HK-2 (cell line): ENCODE measurements around the gene HYDIN.
"Not testable (repeated sequence)": the region's sequence is repeated elsewhere in the genome, so short reads cannot be mapped to it uniquely, and the experiment has no call there.

Source experiments
- DNase-seq: peaks from one replicate; pipeline ENCODE4 v3.0.0-alpha.2; 2018; ENCODE audit not compliant: unreplicated experiment

HYDIN gene

DNA sequence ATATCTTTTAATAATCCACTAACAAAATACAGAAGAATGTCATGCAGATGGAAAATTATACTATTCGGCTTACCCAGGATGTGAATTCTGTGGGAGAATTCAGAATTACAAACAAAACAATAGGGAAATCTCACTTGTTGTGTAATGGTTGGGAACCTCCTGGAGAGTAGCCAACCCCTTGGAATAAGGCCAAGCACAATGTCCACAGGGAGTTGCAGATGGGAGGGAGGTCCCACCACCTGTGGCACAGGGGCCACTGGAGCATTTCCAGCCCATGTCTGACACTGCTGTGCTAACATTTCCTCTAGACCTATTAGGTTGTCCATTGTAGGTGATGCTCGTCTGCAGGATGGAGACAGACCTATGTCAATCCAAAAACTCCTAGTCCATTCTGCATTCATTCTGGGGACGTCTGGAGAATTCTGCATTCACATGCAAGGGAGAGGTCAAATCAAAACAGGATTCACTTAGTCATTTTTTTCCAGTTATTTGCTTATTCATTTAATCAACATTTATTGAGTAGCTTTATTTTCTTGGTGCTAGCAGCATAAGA, 120.8 kb downstream of the HYDIN start:
- DNase-seq = not testable (repeated sequence)

DNA sequence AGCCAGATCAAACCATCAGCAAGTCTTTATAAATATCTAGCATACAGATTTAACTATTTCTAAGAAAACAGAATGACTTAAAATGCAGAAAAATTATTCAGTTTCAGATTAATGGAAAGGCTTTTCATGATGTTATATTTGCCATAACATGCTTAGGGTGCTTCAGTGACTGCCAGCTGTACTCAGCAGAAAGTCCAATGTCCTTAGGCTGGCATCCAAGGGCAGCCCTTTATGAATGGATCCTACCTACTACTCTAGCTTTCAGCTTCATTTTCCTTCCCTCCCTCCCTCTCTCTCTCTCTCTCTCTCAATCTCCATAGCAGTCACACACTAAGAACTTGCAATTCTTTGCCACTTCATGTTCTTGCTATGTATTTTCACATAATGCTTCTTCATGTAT, 124.6 kb downstream of the HYDIN start:
- DNase-seq = not testable (repeated sequence)

DNA sequence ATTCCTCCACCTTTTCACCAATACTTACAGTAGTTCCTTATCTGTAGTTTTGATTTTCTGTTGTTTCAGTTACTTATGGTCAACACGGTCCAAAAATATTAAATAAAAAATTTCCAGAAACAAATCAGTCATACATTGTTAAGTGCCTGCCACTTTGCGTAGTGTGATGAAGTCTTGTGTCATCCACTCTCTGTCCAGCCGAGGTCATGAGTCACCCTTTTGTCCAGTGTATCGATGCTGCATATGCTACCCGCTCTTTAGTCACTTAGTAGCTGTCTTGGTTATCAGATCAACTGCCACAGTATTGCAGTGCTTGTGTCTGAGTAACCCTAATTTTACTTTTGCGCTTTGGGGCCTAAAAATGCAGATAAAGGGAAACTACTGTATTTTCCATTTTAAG, 146.9 kb downstream of the HYDIN start:
- DNase-seq = not testable (repeated sequence)

DNA sequence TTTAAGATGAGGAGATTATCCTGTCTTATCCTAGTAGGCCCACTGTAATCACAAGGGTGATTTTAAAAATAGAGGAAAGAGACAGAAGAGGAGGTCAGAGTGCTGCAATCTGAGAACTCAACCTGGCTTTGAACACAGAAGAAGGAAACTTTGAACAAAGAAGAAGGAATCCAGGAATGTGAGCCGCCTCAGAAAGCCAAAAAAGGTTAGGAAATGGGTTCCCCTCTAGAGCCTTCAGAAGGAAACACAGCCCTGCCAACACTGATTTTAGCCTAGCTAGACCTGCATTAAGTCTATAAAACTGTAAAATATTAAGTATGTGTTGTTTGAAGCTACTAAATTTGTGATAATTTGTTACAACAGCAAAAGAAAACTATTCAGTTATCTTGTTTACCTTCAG, 149.7 kb downstream of the HYDIN start:
- DNase-seq = not testable (repeated sequence)

DNA sequence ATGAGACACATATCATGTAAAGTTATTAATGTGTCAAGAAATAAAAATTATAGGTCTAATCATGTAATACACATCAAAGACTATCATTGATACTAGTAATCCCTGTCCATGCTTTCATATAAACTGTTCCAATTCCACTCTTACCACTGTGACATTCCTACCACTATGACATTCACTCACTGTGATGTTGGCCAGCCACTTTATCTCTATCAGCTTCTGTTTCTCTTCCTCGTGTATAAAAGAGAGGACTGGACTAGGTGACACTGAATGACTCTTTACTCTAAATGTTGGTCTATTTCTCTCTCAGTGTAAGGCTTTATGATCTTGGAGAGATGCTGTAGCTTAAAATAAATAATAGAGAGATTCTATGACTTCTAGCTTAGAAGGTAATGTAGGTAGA, 150.3 kb downstream of the HYDIN start:
- DNase-seq = not testable (repeated sequence)

DNA sequence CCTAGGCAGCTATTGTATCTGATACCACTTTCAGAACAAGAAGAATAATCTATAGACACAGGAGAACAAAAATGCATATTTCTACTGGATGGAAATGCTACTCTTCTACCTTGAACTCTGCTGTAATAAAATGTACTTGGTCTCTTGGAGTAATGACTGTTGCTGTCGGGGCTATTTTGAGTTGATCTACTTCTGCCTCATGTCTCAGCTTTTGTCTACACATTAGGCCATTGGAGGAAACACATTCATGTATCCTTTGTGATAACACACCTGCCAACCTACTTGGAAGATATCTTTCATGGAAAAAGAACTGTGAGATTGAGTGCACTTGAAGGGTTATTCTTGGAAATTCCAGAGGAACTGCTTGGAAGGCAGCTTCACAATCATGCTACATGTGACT, 159.9 kb downstream of the HYDIN start:
- DNase-seq = not testable (repeated sequence)

DNA sequence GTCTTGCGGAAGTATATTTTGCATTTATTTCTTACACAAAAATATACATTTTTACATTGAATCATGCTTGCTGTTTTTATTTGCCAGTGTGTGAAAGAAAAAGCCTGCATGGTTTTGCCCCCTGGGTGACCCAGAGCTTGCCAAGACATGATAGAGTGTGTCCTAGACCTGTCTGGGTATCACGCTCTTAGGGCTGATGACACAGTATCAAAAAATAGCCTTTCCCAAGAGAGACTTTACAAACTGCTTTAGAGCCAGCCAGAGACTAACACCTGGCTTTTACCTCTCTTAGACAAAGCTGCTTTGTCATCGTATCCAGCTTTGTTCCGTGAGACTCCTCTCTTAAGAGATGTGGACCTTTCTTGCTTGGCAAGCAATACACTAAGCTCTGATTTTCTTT, 160.7 kb downstream of the HYDIN start:
- not testable (repeated sequence) for DNase-seq

DNA sequence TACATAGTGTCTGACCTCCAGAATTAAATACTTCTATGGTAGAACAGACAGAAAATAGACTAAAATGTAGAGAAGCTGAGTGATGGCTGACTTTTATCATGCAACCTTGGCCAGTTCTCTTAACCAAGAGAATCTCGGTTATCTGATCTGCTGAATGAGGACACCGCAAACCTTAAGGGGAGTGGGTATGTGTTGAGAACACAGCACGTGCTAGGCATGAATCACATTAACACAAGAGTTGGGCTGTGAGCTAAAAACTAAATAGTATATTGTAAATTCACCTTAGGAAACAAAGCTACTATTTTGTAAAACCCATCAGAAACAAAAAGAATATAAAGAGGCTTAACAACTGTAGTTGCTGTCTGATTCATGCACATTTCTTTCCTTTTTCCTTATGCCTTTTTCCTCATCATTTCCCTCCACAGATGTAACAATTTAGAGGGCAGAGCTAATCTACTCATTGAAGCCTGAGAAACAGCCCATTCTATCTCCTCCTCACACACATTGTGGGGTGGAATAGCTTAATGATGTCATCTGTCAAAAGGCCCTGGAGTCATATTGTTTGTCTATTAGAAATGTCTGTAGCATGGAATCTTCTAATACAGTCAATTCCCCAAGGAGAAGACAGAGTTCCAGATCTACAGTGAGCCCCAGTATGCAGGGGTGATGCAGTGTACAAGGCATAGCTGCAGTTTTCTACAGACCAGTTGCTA, 176.5 kb downstream of the HYDIN start:
- DNase-seq = not testable (repeated sequence)

DNA sequence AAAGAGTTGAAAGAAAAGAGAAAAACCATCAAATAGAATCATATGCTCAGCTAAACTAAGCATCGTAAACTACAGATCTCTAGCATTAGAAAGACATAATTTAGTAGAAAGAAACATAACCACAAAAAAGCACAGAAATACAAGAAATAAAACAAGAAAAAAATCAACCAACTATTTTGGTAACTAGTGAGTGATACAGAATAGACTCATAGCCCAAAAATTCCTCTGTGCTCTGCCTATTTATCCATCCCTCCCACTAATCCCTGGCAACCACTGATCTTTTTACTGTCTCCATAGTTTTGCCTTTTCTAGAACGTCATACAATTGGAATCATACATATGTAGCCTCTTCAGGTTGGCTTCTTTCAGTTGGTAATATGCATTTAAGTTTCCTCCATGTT, 180.2 kb downstream of the HYDIN start:
- not testable (repeated sequence) for DNase-seq

DNA sequence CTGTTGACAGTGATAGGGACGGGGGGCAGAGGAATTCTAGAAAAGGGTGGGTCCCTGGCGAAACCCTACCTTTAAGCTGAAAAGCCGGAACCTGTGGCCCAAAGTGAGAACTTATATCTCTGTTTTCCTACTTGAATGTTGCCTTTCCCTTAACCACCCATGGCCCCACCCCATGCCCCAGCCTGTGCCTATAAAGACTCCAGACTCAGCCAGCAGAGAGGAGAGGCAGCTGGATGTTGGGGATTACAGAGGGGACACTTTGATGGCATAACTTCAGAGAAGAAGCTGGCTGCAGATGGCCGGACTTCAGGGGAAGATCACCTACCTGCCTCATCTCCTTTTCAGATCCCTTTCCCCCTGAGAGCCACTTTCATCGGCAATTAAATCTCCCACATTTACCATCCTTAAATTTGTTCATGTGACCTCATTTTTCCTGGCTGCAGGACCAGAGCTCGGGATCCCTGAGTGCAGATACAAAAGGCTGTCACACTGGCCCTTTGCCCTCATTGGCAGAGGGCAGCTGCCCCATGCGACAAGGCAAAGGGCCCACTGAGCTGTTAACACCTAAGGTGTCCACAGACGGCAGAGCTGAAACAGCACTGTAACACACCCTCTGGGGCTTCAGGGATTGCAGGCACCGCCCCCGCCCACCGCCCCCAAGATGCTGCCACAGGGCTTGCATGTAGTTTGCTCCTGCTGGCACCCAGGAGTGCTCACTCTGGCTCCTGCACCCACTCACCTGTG, 191.0 kb downstream of the HYDIN start:
- DNase-seq = not testable (repeated sequence)

DNA sequence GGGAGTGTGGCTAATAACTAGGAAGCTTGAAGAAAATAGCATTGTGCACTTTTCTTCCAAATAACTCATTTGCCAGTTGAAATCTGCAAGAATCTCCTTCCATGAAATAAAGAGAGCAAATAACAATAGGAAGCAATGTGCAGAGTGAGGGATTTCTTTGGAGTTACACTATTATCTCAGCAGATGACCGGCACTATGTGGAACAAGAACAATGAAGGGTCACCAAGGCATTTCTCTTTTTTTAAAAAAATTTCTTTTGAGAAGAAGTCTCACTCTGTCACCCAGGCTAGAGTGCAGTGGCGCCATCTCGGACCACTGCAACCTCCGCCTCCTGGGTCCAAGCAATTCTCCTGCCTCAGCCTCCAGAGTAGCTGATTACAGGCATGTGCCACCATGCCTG, 192.1 kb downstream of the HYDIN start:
- not testable (repeated sequence) for DNase-seq

DNA sequence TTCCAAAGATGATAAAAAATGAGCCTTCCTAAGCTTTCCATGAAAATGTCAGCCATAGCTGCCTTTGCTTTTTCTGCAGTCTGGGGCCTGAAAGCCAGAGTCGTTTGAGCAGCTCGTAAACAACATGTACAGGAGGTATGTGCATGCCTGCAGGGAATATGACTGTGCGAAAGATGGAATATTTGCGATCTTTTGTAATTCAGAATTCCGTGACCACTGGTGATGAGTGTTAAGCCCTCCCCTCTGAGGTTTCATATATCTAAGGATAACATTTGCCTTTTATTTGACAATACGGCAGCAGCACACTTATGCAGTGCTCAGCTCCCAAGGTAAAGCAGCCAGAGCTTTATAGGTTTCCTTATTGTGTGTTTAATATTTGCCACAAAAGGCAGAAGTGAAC, 192.5 kb downstream of the HYDIN start:
- not testable (repeated sequence) for DNase-seq

DNA sequence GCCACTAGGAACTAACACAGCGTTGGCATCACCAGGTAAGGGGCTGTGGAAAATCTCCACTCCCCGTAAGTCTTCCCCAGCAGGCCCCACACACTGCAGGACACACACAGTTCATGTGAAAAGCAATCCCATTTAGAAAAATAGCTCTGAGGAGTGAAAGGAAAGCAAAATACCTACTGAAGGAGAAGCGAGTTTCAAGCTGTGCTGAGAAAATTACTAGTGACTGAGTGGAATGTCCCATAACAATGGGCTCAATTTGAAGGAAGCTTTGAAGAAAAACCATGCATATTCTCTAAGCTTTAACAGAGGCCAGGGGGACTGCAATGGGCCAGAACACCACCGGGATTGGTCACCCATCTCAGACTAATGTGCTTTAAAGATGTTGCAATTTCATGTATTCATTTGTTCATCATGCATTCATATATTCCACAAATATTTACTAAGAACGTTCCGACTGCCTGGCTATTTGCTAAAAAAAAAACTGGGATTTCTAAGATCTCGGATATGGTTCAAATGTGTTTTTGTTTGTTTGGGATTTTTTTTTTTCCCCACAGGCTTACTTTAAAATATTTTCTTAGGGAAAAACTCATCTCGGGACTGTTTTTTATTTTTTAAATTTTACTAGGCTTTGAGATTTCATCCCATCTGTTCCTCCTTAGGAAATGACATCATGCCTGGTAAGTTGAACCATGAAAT, 202.3 kb downstream of the HYDIN start:
- not testable (repeated sequence) for DNase-seq

DNA sequence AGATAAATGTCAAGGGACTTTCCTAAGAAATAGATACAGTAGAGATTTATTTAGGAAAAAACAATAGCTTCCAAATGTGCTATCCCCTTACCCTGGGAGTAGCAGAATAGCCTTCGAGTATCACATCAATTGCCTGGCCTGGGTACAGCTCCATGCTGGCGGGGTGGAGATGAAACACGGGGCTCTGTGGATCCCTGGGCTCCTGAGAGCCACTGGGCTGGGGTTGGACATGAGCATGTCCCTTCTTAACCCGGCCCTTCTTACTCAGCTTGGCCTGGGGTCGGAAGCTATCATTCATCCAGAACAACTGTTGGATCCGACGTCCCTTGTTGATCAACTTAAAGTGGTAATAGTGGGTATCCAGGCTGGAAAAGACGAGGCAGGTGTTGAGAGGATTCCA, 203.0 kb downstream of the HYDIN start:
- DNase-seq = not testable (repeated sequence)

DNA sequence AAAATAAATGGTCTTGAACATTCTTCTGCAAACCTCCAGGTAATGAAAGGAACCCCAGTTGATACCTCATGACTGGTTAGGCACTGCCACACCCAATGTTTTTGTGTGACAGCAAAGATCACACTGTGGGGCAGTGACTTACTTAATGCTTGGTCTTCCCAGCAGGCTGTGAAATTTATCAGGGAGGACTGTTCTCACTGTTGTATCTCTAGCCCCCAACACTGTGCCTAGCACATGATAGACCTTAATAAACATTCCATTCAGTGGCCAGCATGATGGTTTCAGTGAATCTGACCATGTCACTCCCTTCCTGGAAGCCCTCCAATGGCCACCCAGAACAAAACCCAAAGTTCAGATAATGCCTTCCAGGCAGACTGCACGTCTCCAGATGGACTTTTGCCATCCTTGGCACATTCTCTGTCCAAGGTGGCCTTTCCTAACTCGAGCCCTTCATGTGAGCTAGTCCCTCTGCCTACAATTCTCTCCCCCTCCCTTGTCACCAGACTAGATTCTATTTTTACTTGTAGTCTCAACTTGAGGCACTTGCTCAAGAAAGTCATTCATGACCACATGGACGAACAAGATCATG, 206.6 kb downstream of the HYDIN start:
- DNase-seq = not testable (repeated sequence)

DNA sequence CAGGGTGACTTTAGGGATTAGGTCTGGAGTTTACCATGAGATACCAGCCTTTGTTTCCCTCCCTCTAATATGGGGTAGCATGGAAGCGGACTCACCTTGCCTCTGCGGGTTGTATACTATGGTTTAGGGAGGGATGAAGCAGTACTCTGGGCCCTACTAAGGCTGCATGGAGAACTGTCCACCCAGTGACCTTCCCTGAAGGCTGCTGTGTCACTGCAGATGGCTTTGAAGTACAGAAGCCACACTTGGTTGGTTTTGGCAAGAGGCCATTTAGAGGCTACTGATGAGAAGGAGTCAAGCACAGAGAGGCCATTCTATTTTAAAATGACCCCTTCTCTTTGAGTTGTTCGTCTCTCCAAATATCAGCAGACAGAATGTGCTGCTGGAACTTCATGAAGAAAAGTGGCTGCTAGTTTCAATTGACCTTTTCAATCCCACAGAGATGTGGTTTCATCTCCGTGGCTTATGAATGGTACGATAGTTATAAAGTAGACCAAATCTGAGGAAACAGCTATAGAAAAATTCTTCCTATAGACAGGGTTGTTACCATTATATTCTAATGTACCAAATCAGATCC, 208.5 kb downstream of the HYDIN start:
- not testable (repeated sequence) for DNase-seq

DNA sequence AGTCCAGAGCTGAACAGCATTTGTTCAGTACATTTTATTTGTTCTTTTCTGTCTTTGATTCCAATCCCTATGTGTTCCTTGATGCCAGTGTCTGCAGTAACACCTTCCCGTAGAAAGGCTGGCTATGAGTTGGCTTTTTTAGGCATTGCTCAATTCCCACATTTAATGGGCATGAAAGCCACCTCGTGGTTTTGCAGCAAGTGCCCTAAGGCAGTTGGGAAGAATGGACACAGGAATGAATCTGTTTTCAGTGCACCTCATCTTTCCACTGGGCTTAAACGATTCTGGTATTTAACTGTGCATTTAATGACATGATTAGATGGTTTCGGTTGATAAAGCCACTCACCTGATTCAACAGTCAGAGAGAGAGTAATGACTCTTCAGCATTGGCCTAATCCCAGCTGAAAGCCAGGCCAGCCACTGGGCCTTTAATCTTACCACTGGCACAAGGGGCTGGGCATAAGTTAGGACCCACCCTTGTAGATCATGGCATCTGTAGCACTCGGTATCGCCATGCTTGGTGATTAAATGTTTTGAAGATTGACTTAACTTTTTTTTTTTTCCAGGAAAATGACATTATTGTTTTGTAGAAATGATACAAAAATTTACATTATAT, 211.3 kb downstream of the HYDIN start:
- DNase-seq = not testable (repeated sequence)

DNA sequence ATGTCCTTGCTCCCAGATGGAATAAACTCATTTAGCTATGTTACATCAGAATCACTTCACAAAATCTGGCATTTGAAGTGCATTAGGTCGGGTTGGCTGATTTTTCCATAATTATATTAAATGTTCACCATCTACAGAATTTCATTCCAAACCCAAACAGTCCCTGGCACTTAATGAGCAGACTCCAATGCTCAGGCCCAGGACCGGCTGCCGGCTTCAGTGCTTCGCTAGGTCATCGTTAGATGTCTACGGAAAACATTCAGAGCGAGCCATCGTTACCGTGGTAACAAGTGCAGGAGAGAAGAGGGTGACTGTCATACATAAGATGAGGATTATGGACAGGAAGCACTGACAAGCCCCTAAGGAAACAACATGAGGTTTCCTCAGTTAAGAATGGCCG, 215.1 kb downstream of the HYDIN start:
- not testable (repeated sequence) for DNase-seq

DNA sequence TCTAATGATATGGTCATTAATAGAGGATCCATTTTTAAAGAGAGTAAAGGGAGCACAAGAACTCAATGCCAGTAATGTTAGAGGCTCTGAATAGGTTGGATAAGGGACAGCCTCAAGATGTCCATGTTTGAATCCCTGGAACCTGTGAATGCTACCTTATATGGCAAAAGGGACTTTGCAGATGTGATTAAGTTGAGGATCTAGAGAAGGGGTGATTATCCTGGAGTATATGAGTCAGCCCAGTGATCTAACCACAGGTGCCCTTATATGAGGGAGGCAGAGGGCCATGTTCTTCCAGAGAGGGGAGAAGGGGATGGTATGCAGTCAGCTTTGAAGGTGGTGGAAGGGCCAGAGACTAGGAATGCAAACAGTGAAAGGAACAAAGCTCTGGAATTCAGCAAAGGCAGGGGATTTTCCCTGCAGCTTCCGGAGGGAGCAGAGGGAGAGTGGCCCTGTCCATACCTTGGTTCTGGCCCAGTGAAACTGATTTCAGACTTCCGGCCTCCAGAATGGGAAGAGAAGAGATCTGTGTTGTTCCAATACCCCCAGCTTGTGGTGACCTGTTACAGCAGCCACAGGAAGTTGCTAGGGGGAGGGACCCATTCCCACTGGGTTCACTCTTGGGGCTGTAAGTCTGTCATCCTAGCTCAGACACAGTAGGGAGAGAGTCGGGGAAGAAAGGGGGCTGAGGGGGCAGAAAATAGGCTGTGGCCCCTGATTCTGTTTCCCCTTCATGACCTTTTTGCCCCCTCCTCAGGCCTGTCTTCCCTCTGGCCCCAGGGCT, 220.9 kb downstream of the HYDIN start:
- peak; percentile 20 for DNase-seq

DNA sequence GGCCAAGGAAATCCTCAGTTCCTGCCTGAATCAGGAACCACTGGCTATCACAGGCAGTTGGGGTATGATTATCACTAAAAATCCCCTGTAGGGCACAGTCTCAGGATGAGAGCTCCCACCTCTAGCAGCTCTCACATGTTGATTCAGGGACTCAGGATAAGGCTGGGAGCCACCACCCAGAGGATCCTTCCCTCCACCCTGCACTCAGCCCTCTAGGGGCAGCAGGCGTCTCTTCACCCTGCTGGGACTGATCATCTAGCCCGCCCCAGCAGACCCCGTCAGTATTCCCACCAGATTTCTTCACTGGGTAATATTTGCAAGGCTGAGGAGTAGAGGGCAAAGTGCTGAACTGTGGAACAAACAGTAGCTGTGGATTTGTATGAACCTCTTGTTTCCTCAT, 224.0 kb downstream of the HYDIN start:
- not testable (repeated sequence) for DNase-seq
